ENCODE data around the gene ZNF446. TPM values are rescaled to one million over a fixed set of nuclear protein-coding genes. Genes with fewer than 3 reads are reported as not detected.

The ZNF446 gene
- total and polyA plus RNA-seq, 2 donors (not counting 1 experiment from before 2014, with no cell fraction given) = 15.0 to 18.9 TPM

DNA sequence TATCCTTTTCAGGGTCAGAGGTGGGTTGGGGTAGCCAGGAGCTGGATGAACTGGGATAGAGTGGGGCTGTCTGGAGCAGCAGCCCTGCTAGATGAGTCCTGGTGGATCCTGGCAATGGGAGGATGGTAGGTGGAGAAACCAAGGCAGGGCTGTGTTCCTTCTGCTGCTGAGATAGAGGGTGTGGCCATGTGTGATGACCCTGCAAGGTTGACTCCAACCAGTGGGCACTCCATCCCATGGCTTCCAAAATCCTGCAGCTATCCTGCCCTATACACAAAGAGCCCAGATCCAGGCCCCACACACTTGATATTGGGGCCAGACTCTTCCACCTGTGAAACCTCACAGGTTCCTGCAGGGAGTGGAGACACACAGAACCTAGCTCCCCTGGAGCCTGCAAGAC is 2.4 kb upstream of the ZNF446 start:
- Histone ChIP-seq H3K27me3 (replicated peaks in 1 of 4; ENCODE audit: control extremely low read depth in 1 of 4, control insufficient read depth in 3 of 4, insufficient read depth in 4 of 4, low read length in 3 of 4) (no peaks in the 10 kb centered on the region), H3K79me2 (ENCODE audit: control insufficient read depth, insufficient read depth, low read length) (peaks cover 7% of the 10 kb centered on the region), H2AFZ (ENCODE audit: insufficient read depth, low read depth, low read length, poor library complexity, severe bottlenecking) (no peak overlapping the region), H3K4me3 (ENCODE audit: control extremely low read depth in 1 of 5, extremely low read depth in 1 of 5, insufficient read depth in 1 of 5, low read depth in 2 of 5, low read length in 4 of 5) (no peak overlapping the region), H3K36me3 (replicated peaks in 1 of 2; ENCODE audit: control extremely low read depth in 1 of 2, control insufficient read depth in 1 of 2, extremely low read depth in 1 of 2, insufficient read depth in 2 of 2, low read length in 1 of 2) (peaks cover 4 to 14% of the 10 kb centered on the region in 2 experiments), H3K27ac (ENCODE audit: low read length in 2 of 2) (no peak overlapping the region), H3K4me2 (replicated peaks; ENCODE audit: low read depth, low read length, poor library complexity, severe bottlenecking) (no peak overlapping the region), H3K4me1 (ENCODE audit: control insufficient read depth in 2 of 2, insufficient read depth in 2 of 2, low read length in 2 of 2) (peaks cover 14 to 18% of the 10 kb centered on the region in 2 donors), H3K9ac (ENCODE audit: low read length) (no peak overlapping the region), H3K9me3 (ENCODE audit: control extremely low read depth in 1 of 3, control insufficient read depth in 2 of 3, insufficient read depth in 1 of 3, low read length in 2 of 3) (no peaks in the 10 kb centered on the region), H4K20me1 (ENCODE audit: control insufficient read depth, insufficient read depth, low read length, poor library complexity, severe bottlenecking) (no peaks in the 10 kb centered on the region)
- DNase-seq (no peak), ATAC-seq (ENCODE audit: low read depth) (no peak)
- Mint-ChIP-seq H3K4me1 (peaks cover 23% of the 10 kb centered on the region), H3K9me3 (ENCODE audit: insufficient read depth) (no peaks in the 10 kb centered on the region), H3K27ac (no peak overlapping the region), H3K4me3 (peak overlapping the region; percentile 98), H3K27me3 (no peaks in the 10 kb centered on the region)
- CTCF ChIA-PET = interaction anchor here (1.4 kb wide), 1 partner anchor 108 kb away, joined by 3 read pairs; no protein-coding TSS in a partner anchor
- POLR2A ChIA-PET = no interaction called here
- intact Hi-C loops (cut with micrococcal nuclease) = no loop called here
- TF ChIP-seq, protein P1, sequence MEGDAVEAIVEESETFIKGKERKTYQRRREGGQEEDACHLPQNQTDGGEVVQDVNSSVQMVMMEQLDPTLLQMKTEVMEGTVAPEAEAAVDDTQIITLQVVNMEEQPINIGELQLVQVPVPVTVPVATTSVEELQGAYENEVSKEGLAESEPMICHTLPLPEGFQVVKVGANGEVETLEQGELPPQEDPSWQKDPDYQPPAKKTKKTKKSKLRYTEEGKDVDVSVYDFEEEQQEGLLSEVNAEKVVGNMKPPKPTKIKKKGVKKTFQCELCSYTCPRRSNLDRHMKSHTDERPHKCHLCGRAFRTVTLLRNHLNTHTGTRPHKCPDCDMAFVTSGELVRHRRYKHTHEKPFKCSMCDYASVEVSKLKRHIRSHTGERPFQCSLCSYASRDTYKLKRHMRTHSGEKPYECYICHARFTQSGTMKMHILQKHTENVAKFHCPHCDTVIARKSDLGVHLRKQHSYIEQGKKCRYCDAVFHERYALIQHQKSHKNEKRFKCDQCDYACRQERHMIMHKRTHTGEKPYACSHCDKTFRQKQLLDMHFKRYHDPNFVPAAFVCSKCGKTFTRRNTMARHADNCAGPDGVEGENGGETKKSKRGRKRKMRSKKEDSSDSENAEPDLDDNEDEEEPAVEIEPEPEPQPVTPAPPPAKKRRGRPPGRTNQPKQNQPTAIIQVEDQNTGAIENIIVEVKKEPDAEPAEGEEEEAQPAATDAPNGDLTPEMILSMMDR (IDR thresholded peaks at IDR 0.05) = no peak
- no peak for TF ChIP-seq EZH2 (IDR thresholded peaks at IDR 0.05; ENCODE audit: borderline replicate concordance, insufficient read depth, low read depth, low read length, poor library complexity, severe bottlenecking)

DNA sequence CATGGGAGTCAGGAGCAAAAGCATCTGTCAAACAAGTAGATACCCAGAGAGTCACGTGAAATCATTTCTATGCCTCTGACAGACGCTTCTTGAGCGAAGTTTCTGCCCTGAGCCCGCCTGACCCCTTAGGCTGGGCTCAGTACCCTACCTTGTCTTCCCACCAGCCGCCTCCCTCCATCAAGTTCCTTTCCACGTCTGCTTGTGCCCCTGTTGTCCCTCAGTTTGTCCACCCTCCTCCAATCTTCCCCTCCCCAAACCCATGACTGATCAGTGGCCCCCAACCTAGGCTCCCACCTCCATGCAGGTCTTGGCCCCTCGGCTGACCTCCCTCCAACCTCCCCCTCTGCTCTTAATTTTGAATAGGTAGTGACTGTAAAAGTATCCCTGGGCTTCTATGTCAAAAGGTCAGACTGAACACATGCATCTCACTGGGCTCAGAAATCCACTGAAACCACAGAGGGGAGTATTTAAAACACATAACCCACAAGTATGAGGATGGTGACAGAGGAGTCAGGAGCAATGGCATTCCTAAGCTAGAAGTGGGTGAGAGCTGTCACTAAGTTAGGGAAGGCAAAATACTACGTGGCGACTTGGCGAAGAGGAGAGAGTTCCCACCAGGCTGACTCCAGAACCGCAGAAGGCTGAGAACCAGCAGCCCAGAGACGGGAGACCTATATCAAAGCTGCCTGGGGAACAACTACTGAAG is 1.7 kb upstream of the ZNF446 start:
- intact Hi-C loops (cut with micrococcal nuclease) = no loop called here
- TF ChIP-seq, protein P1 (IDR thresholded peaks at IDR 0.05) = no peak
- no peak for TF ChIP-seq EZH2 (IDR thresholded peaks at IDR 0.05; ENCODE audit: borderline replicate concordance, insufficient read depth, low read depth, low read length, poor library complexity, severe bottlenecking)
- Mint-ChIP-seq H3K4me3 (peak overlapping the region; percentile 98), H3K4me1 (peaks cover 20% of the 10 kb centered on the region), H3K27ac (peak overlapping the region; percentile 50), H3K27me3 (no peaks in the 10 kb centered on the region), H3K9me3 (ENCODE audit: insufficient read depth) (no peaks in the 10 kb centered on the region)
- H3K9me3 ChIP-seq (ENCODE audit: control extremely low read depth in 1 of 3, control insufficient read depth in 2 of 3, insufficient read depth in 1 of 3, low read length in 2 of 3) = no peaks in the 10 kb centered on the region
- H3K36me3 ChIP-seq (replicated peaks in 1 of 2; ENCODE audit: control extremely low read depth in 1 of 2, control insufficient read depth in 1 of 2, extremely low read depth in 1 of 2, insufficient read depth in 2 of 2, low read length in 1 of 2) = peaks cover 4 to 13% of the 10 kb centered on the region in 2 experiments
- POLR2A ChIA-PET = interaction anchor here (1.3 kb wide), 1 partner anchor 46 kb away, joined by 3 read pairs; the partner anchor contains the start of gene ZBTB45
- H3K27ac ChIP-seq (ENCODE audit: low read length in 2 of 2) = peak overlapping the region in 1 of 2 donors; percentile 89
- CTCF ChIA-PET = interaction anchor here (1.3 to 1.4 kb wide), 2 partner anchors 107 to 192 kb away, joined by 3 to 5 read pairs; no protein-coding TSS in a partner anchor
- no peak overlapping the region for H3K4me3 ChIP-seq (ENCODE audit: control extremely low read depth in 1 of 5, extremely low read depth in 1 of 5, insufficient read depth in 1 of 5, low read depth in 2 of 5, low read length in 4 of 5)
- H3K79me2 ChIP-seq (ENCODE audit: control insufficient read depth, insufficient read depth, low read length) = peaks cover 1% of the 10 kb centered on the region
- H3K27me3 ChIP-seq (replicated peaks in 1 of 4; ENCODE audit: control extremely low read depth in 1 of 4, control insufficient read depth in 3 of 4, insufficient read depth in 4 of 4, low read length in 3 of 4) = no peaks in the 10 kb centered on the region
- 89% methylated on average over 11 of the region's 12 CpGs for WGBS (ENCODE audit: insufficient coverage)
- ATAC-seq (ENCODE audit: low read depth) = no peak
- peaks cover 14 to 18% of the 10 kb centered on the region in 2 donors for H3K4me1 ChIP-seq (ENCODE audit: control insufficient read depth in 2 of 2, insufficient read depth in 2 of 2, low read length in 2 of 2)
- no peaks in the 10 kb centered on the region for H4K20me1 ChIP-seq (ENCODE audit: control insufficient read depth, insufficient read depth, low read length, poor library complexity, severe bottlenecking)
- peak overlapping the region; percentile 91 for H3K4me2 ChIP-seq (replicated peaks; ENCODE audit: low read depth, low read length, poor library complexity, severe bottlenecking)
- H3K9ac ChIP-seq (ENCODE audit: low read length) = no peak overlapping the region
- no peak overlapping the region for H2AFZ ChIP-seq (ENCODE audit: insufficient read depth, low read depth, low read length, poor library complexity, severe bottlenecking)
- no peak for DNase-seq
